Stimulated activated CD4-positive, alpha-beta T cell treated with anti-CD3 and anti-CD28 coated beads, TNF-alpha, amount 100 ng/mL, for 1 hour (primary cell): ENCODE data around the gene PSME3IP1.
"Not testable (repeated sequence)": the region's sequence is repeated elsewhere in the genome, so short reads cannot be mapped to it uniquely, and the experiment has no call there.

Experiments
- DNase-seq, 3 donors: peaks; one replicate each; pipeline ENCODE4 v3.0.0-alpha.2; 2020; ENCODE audit warnings: low read depth in 3 of 3, low spot score in 1 of 3

Gene PSME3IP1

GRCh38 chr16:57200321-57200720 is 14.5 kb upstream of the PSME3IP1 start:
- not testable (repeated sequence) for DNase-seq

GRCh38 chr16:57196753-57197152 is 10.9 kb upstream of the PSME3IP1 start:
- no peak for DNase-seq

GRCh38 chr16:57196286-57196685 is 10.4 kb upstream of the PSME3IP1 start:
- no peak for DNase-seq

- no peak for DNase-seq
These were observed 8.7 kb upstream of the PSME3IP1 start for GRCh38 chr16:57194512-57194911.

GRCh38 chr16:57192720-57193486 is 7.1 kb upstream of the PSME3IP1 start:
- no peak for DNase-seq

- DNase-seq = no peak
These were observed 6.3 kb upstream of the PSME3IP1 start for GRCh38 chr16:57192146-57192545.

GRCh38 chr16:57191056-57191571 is 5.3 kb upstream of the PSME3IP1 start:
- no peak for DNase-seq

- no peak for DNase-seq
These were observed 4.3 kb upstream of the PSME3IP1 start for GRCh38 chr16:57190136-57190535.

- DNase-seq = not testable (repeated sequence)
These were observed 3.7 kb upstream of the PSME3IP1 start for GRCh38 chr16:57189527-57189926.

- no peak for DNase-seq
These were observed 2.8 kb upstream of the PSME3IP1 start for GRCh38 chr16:57188711-57189002.

- not testable (repeated sequence) for DNase-seq
These were observed 2.3 kb upstream of the PSME3IP1 start for GRCh38 chr16:57187902-57188710.

GRCh38 chr16:57186872-57187854 is 1.3 kb upstream of the PSME3IP1 start:
- peak in 1 of 3 donors; percentile 3 for DNase-seq

GRCh38 chr16:57185446-57185944 is 344 bp downstream of the PSME3IP1 start:
- DNase-seq = no peak

GRCh38 chr16:57184887-57185445 is 873 bp downstream of the PSME3IP1 start:
- no peak for DNase-seq

GRCh38 chr16:57184113-57184512 is 1.7 kb downstream of the PSME3IP1 start:
- DNase-seq = no peak

- no peak for DNase-seq
These were observed 6.5 kb downstream of the PSME3IP1 start for GRCh38 chr16:57179215-57179828.

GRCh38 chr16:57178793-57179212 is 7.0 kb downstream of the PSME3IP1 start:
- DNase-seq = no peak

GRCh38 chr16:57178196-57178595 is 7.6 kb downstream of the PSME3IP1 start:
- DNase-seq = no peak

GRCh38 chr16:57175896-57176295 is 9.9 kb downstream of the PSME3IP1 start:
- no peak for DNase-seq

GRCh38 chr16:57172721-57173290 is 13.0 kb downstream of the PSME3IP1 start:
- DNase-seq = no peak
